Neural cell (in vitro differentiated cells): ENCODE results near the gene SCAI. TPM values are rescaled to one million over a fixed set of nuclear protein-coding genes. Genes with fewer than 3 reads are reported as not detected.

Experiments
- H2AFZ ChIP-seq: fragments of 200-600, 300-800 bp; sonication (generic), shearing (Covaris generic); 2 replicates; pipeline ENCODE4 v1.6.0; 2014; ENCODE audit warnings: low read depth, mild to moderate bottlenecking, antibody characterized with exemption, low read length, moderate library complexity
- H3F3A ChIP-seq: fragments of 200-600 bp; shearing (Covaris generic); 2 replicates; pipeline ENCODE4 v1.6.1; 2016; ENCODE audit warnings: mild to moderate bottlenecking, moderate library complexity, mixed read lengths, antibody characterized with exemption, low read length; ENCODE audit not compliant: insufficient read depth, poor library complexity, severe bottlenecking
- H3K27ac ChIP-seq: fragments of 200-600, 300-800 bp; sonication (generic), shearing (Covaris generic); 2 replicates; pipeline ENCODE4 v1.5.1; 2014; ENCODE audit warnings: mild to moderate bottlenecking, low read length, moderate library complexity
- H3K27me3 ChIP-seq: fragments of 300-800, 200-600 bp; sonication (generic), shearing (Covaris generic); 2 replicates; pipeline ENCODE4 v1.6.0; 2014; ENCODE audit warnings: mild to moderate bottlenecking, low read depth, low read length, moderate library complexity; ENCODE audit not compliant: insufficient read depth
- H3K36me3 ChIP-seq: fragments of 300-800, 200-600 bp; sonication (generic), shearing (Covaris generic); 2 replicates; pipeline ENCODE4 v1.5.1; 2014; ENCODE audit warnings: mild to moderate bottlenecking, antibody characterized with exemption, low read length, moderate library complexity; ENCODE audit not compliant: insufficient read depth
- H3K4me2 ChIP-seq: fragments of 300-800, 200-600 bp; sonication (generic), shearing (Covaris generic); 2 replicates; pipeline ENCODE4 v1.6.0; 2014; ENCODE audit warnings: mild to moderate bottlenecking, low read length
- H3K4me3 ChIP-seq: fragments of 300-800, 200-600 bp; sonication (generic), shearing (Covaris generic); 2 replicates; pipeline ENCODE4 v1.5.1; 2014; ENCODE audit warnings: mild to moderate bottlenecking, low read length, moderate library complexity
- H3K79me2 ChIP-seq: fragments of 200-600 bp; shearing (Covaris generic); replicated peaks from 2 replicates; pipeline ENCODE4 v1.6.0; 2014; ENCODE audit warnings: mild to moderate bottlenecking, low read length, moderate library complexity; ENCODE audit not compliant: insufficient read depth
- H3K9ac ChIP-seq: fragments of 300-800, 200-600 bp; sonication (generic), shearing (Covaris generic); 2 replicates; pipeline ENCODE4 v1.6.1; 2016; ENCODE audit warnings: mild to moderate bottlenecking, low read length, mixed read lengths
- H3K9me2 ChIP-seq: fragments of 200-600 bp; shearing (Covaris generic); 2 replicates; pipeline ENCODE4 v1.6.1; 2016; ENCODE audit warnings: mild to moderate bottlenecking, low read length, mixed read lengths; ENCODE audit not compliant: insufficient read depth
- H3K9me3 ChIP-seq: fragments of 200-600, 300-800 bp; sonication (generic), shearing (Covaris generic); 2 replicates; pipeline ENCODE4 v1.6.1; 2016; ENCODE audit warnings: mild to moderate bottlenecking, mixed run types, low read length, moderate library complexity, mixed read lengths
- H4K20me1 ChIP-seq: fragments of 200-600 bp; shearing (Covaris generic); 2 replicates; pipeline ENCODE4 v1.6.1; 2016; ENCODE audit warnings: mild to moderate bottlenecking, mixed run types; ENCODE audit not compliant: insufficient read depth
- CTCF ChIP-seq: fragments of 450-650 bp; IDR thresholded peaks from 2 replicates; pipeline ENCODE4 v1.5.1; 2014; ENCODE audit warnings: antibody characterized with exemption, mild to moderate bottlenecking, moderate library complexity; ENCODE audit not compliant: poor library complexity, severe bottlenecking
- EP300 ChIP-seq: fragments of 450-650 bp; conservative IDR thresholded peaks from 2 replicates; pipeline ENCODE4 v1.6.1; 2014; ENCODE audit warnings: antibody characterized with exemption, mild to moderate bottlenecking, moderate library complexity; ENCODE audit not compliant: poor library complexity, severe bottlenecking
- EZH2 ChIP-seq: fragments of 200-600, 300-800 bp; shearing (Covaris generic), sonication (generic); IDR thresholded peaks from 2 replicates; pipeline ENCODE4 v1.6.1; 2014; ENCODE audit warnings: antibody characterized with exemption, low read length, borderline replicate concordance, mild to moderate bottlenecking; ENCODE audit not compliant: insufficient read depth, poor library complexity, severe bottlenecking
- MXI1 ChIP-seq: fragments of 450-650 bp; conservative IDR thresholded peaks from 2 replicates; pipeline ENCODE4 v1.6.1; 2014; ENCODE audit warnings: antibody characterized with exemption, mild to moderate bottlenecking; ENCODE audit not compliant: poor library complexity, severe bottlenecking
- POLR2AphosphoS5 ChIP-seq: IDR thresholded peaks from 2 replicates; pipeline ENCODE4 v1.6.1; 2012
- RAD21 ChIP-seq: fragments of 450-650 bp; conservative IDR thresholded peaks from 2 replicates; pipeline ENCODE4 v1.6.1; 2014; ENCODE audit warnings: antibody characterized with exemption, mild to moderate bottlenecking, moderate library complexity
- REST ChIP-seq: IDR thresholded peaks from 2 replicates; pipeline ENCODE4 v1.6.1; 2012; ENCODE audit warnings: borderline replicate concordance
- SMC3 ChIP-seq: fragments of 450-650 bp; conservative IDR thresholded peaks from 2 replicates; pipeline ENCODE4 v1.6.1; 2014; ENCODE audit warnings: antibody characterized with exemption, mild to moderate bottlenecking, moderate library complexity; ENCODE audit not compliant: poor library complexity
- TAF1 ChIP-seq: IDR thresholded peaks from 2 replicates; pipeline ENCODE4 v1.6.1; 2012; ENCODE audit warnings: low read depth
- polyA plus RNA-seq: library from polyadenylated mRNA; depleted of rRNA; stranded (reverse); fragments of >200 nt; gene quantifications from 2 replicates; pipeline ENCODE4 v1.2.3, GENCODE V29; 2014

The SCAI gene
- polyA plus RNA-seq, 1 donor from 2014 or later = 43.2 TPM

GRCh38 chr9:124914753-124915405 is 228.4 kb downstream of the SCAI start:
- no peaks in the 10 kb centered on the region for H3K9me2 ChIP-seq
- TF ChIP-seq MXI1 (no peak), SMC3 (no peak), EZH2 (no peak), CTCF (no peak), REST (no peak), RAD21 (no peak), EP300 (no peak), POLR2AphosphoS5 (no peak)
- no peaks in the 10 kb centered on the region for H4K20me1 ChIP-seq
- no peaks in the 10 kb centered on the region for H3K79me2 ChIP-seq
- no peaks in the 10 kb centered on the region for H3K36me3 ChIP-seq
- no peak overlapping the region for H3K4me2 ChIP-seq
- no peaks in the 10 kb centered on the region for H3F3A ChIP-seq
- no peak overlapping the region for H2AFZ ChIP-seq
- H3K27ac ChIP-seq = no peak overlapping the region
- no peak overlapping the region for H3K9ac ChIP-seq
- no peak overlapping the region for H3K4me3 ChIP-seq
- H3K9me3 ChIP-seq = no peaks in the 10 kb centered on the region
- no peaks in the 10 kb centered on the region for H3K27me3 ChIP-seq

GRCh38 chr9:124913378-124913777 is 229.9 kb downstream of the SCAI start:
- Histone ChIP-seq H4K20me1 (no peaks in the 10 kb centered on the region), H2AFZ (no peak overlapping the region), H3K79me2 (no peaks in the 10 kb centered on the region), H3K27ac (no peak overlapping the region), H3K4me3 (no peak overlapping the region), H3K9ac (no peak overlapping the region), H3K9me3 (no peaks in the 10 kb centered on the region), H3K27me3 (no peaks in the 10 kb centered on the region), H3K9me2 (no peaks in the 10 kb centered on the region), H3K36me3 (no peaks in the 10 kb centered on the region), H3F3A (no peaks in the 10 kb centered on the region), H3K4me2 (no peak overlapping the region)
- TF ChIP-seq MXI1 = no peak
- TF ChIP-seq POLR2AphosphoS5 = no peak
- TF ChIP-seq EP300 = no peak
- TF ChIP-seq EZH2 = no peak
- TF ChIP-seq REST = no peak
- TF ChIP-seq SMC3 = no peak
- TF ChIP-seq TAF1 = no peak
